Testis (tissue), 3 donors: ENCODE results near the gene ALG14. TPM values are rescaled to one million over a fixed set of nuclear protein-coding genes. Genes with fewer than 3 reads are reported as not detected.

Experiments used
- DNase-seq: peaks from one replicate; pipeline ENCODE4 v3.0.0-alpha.2; 2019
- H3K27ac ChIP-seq, 2 donors: fragments of 200-600 bp; sonication (generic); one replicate each; pipeline ENCODE4 v1.5.1; 2019
- H3K27me3 ChIP-seq: fragments of 200-600 bp; sonication (generic); one replicate; pipeline ENCODE4 v1.5.1; 2019
- H3K36me3 ChIP-seq: fragments of 200-600 bp; sonication (generic); one replicate; pipeline ENCODE4 v1.5.1; 2017; ENCODE audit warnings: low read depth; ENCODE audit errors: missing control alignments
- H3K4me1 ChIP-seq: fragments of 200-600 bp; sonication (generic); one replicate; pipeline ENCODE4 v1.5.1; 2019
- H3K4me3 ChIP-seq, 2 donors: fragments of 200-600 bp; sonication (generic); one replicate each; pipeline ENCODE4 v1.5.1; 2017 to 2019
- H3K9me3 ChIP-seq: fragments of 200-600 bp; sonication (generic); one replicate; pipeline ENCODE4 v1.5.1; 2017
- POLR2A ChIP-seq: fragments of 450-650 bp; IDR thresholded peaks from one replicate; pipeline ENCODE4 v1.6.1; 2017; ENCODE audit warnings: antibody characterized with exemption, mild to moderate bottlenecking, moderate library complexity
- WGBS, 2 donors: methylation state at CpG; one replicate each; pipeline ENCODE4 v1.1.5; 2018; 5-methylcytosine and 5-hydroxymethylcytosine counted together
- intact Hi-C: fragments of 100-400 bp; cut with DNase I; formaldehyde crosslinking; loops from one replicate; pipeline ENCODE4 v1.15.1; 2023; ENCODE audit warnings: low total_unique reads
- polyA plus RNA-seq: library from polyadenylated mRNA; stranded (reverse); fragments of 350-450 nt; fragmentation: Illumina TruSeq; extraction: RNeasy Lipid Tissue Mini Kit (QIAGEN cat#74804); gene quantifications from one replicate; pipeline ENCODE4 v1.2.3, GENCODE V29; 2014; ENCODE audit warnings: low read depth, low replicate concordance; ENCODE audit not compliant: insufficient read depth
- total RNA-seq, 2 donors: library from RNA; depleted of rRNA; stranded (reverse); fragments of >200 nt; gene quantifications; one replicate each; pipeline ENCODE4 v1.2.3, GENCODE V29; 2016
- TF ChIP-seq, protein P1 (sequence below), 3 experiments: fragments of 450-650 bp in 2 of 3; fragments of 200-600 bp in 1 of 3; sonication (generic) in 1 of 3; IDR thresholded peaks; one replicate each; pipeline ENCODE4 v1.5.1; 2016 to 2019; ENCODE audit warnings: antibody characterized with exemption in 3 of 3, mild to moderate bottlenecking in 2 of 3, moderate library complexity in 1 of 3

The ALG14 gene
- total and polyA plus RNA-seq, 3 donors from 2014 or later, result 3.3 to 24.1 (median 5.3) TPM

DNA sequence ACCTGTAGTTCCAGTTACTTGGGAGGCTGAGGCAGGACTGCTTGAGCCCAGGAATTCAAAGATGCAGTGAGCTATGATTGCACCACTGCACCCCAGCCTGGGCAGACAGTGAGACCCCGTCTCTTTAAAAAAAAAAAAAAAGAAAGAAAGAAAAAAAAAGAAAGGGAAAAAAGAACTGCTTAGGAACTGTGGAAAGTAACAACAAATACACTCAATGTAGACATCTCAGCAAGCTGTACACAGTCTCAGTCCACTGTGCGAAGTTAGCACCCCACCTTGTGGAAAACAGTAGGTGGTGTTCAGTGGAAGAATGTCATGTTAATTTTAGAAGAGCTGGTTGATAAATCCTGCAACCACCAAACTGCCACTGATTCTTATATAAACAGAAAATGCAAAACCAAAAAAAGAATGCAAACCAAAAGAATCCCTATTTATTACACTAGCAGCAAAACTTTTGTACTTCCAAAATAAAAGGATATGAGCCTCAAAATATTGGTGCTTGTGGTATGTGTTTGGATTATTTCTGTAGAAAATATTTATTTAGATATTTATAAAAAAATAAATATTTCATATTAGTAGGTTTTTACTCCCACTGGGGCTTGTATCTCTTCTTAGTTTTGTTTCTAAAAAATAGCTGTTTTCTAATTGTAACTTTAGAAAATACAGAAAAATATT, 31.1 kb downstream of the ALG14 start:
- H3K36me3 ChIP-seq, result no peaks in the 10 kb centered on the region
- TF ChIP-seq, protein P1, sequence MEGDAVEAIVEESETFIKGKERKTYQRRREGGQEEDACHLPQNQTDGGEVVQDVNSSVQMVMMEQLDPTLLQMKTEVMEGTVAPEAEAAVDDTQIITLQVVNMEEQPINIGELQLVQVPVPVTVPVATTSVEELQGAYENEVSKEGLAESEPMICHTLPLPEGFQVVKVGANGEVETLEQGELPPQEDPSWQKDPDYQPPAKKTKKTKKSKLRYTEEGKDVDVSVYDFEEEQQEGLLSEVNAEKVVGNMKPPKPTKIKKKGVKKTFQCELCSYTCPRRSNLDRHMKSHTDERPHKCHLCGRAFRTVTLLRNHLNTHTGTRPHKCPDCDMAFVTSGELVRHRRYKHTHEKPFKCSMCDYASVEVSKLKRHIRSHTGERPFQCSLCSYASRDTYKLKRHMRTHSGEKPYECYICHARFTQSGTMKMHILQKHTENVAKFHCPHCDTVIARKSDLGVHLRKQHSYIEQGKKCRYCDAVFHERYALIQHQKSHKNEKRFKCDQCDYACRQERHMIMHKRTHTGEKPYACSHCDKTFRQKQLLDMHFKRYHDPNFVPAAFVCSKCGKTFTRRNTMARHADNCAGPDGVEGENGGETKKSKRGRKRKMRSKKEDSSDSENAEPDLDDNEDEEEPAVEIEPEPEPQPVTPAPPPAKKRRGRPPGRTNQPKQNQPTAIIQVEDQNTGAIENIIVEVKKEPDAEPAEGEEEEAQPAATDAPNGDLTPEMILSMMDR (IDR thresholded peaks at IDR 0.05), result peak; percentile 75 to 93 (median 89)
- TF ChIP-seq POLR2A, result no peak
- H3K4me3 ChIP-seq, result no peak overlapping the region
- DNase-seq, result peak; percentile 82
- intact Hi-C loops, result loop anchor here (10.0 kb wide), 1 partner anchor 187 kb away; no protein-coding TSS in a partner anchor
- no peaks in the 10 kb centered on the region for H3K9me3 ChIP-seq
- WGBS, 2 donors, result 19 to 26% methylated on average over 2 of the region's 2 CpGs
- no peaks in the 10 kb centered on the region for H3K27me3 ChIP-seq
- H3K27ac ChIP-seq, result peak overlapping the region; percentile 50 to 71
- H3K4me1 ChIP-seq, result peaks cover 21% of the 10 kb centered on the region

DNA sequence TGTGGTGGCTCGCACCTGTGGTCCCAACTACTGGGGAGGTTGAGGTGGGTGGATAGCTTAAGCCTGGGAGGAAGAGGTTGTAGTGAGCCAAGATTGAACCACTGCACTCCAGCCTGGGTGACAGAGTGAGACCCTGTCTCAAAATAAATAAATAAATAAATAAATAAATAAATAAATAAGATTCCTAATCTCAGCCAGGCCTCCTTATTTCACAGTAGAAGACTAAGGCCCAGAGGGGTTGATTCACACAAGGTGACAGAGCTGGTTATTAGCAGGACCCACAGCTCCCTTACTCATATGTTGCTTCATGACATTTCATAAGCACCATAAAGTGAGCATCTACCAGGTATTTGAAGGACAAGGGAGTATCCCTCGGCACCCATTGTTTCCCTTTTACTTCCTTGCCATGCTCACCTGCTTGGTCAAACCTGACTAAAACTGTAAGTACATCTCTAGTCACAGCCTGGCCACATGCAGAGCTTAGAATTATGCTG, 32.7 kb downstream of the ALG14 start:
- intact Hi-C loops, result loop anchor here (10.0 kb wide), 1 partner anchor 185 kb away; no protein-coding TSS in a partner anchor
- no peaks in the 10 kb centered on the region for H3K36me3 ChIP-seq
- H3K4me1 ChIP-seq, result peaks cover 21% of the 10 kb centered on the region
- H3K9me3 ChIP-seq, result no peaks in the 10 kb centered on the region
- H3K27ac ChIP-seq, result no peak overlapping the region
- H3K4me3 ChIP-seq, result no peak overlapping the region
- no peak for DNase-seq
- TF ChIP-seq, protein P1 (IDR thresholded peaks at IDR 0.05), result no peak
- no peak for TF ChIP-seq POLR2A
- WGBS, 2 donors, result 94 to 97% methylated on average over 2 of the region's 2 CpGs
- H3K27me3 ChIP-seq, result no peaks in the 10 kb centered on the region

DNA sequence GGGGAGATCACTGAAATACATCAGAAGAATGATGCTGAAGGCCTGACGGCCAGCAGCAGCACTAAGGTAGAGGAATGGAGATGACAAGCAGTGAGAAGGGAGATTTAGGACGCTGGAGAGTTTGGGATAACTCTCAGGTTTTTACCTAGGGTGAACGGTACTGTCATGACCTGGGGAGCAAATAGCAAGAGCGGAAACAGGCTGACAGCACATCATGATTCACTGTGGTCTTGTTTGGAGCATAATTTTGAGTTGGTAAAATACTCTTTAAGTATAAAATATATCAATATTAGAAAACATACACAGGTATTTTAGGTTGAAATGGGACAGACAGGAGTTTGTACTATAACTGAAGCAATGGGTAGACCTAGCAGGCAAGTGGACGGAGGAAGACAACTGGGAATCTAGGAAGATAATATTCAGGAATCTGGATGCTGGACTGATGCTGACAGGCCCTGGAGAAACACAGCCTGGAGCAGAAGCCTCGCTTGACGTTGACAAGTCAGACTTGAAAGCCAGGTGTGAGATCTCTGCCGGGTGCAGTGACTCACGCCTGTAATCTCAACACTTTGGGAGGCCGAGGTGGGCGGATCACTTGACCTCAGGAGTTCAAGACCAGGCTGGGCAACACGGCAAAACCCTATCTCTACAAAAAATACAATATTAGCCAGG, 33.3 kb downstream of the ALG14 start:
- WGBS, 2 donors, result 83 to 89% methylated on average over 12 of the region's 12 CpGs
- Histone ChIP-seq H3K36me3 (no peaks in the 10 kb centered on the region), H3K9me3 (no peaks in the 10 kb centered on the region), H3K4me1 (peaks cover 21% of the 10 kb centered on the region), H3K27me3 (no peaks in the 10 kb centered on the region), H3K4me3 (no peak overlapping the region), H3K27ac (no peak overlapping the region)
- no peak for DNase-seq
- TF ChIP-seq, protein P1 (IDR thresholded peaks at IDR 0.05), result no peak
- no peak for TF ChIP-seq POLR2A
- intact Hi-C loops, result loop anchor here (10.0 kb wide), 2 partner anchors 115 to 185 kb away; partner anchors contain the start of gene CNN3

DNA sequence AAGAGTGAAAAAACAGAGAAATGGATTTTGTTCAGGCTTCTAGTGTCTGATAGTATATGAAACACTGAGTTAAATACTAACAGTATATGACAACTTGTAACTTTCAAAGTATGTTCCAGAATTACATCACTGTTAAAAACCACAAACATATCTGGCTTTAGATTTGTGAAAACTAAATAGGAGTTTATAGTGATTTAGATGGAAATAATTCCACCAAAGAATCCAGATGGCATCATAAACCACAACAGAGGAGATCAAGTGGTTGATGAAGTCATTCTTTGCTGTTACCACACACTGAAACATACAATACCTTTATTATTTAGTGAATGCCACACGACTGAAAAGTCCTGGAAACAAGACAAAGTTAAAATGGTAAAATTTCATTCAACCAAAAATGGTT, 37.2 kb downstream of the ALG14 start:
- H3K9me3 ChIP-seq, result no peaks in the 10 kb centered on the region
- no peak overlapping the region for H3K27ac ChIP-seq
- H3K4me3 ChIP-seq, result no peak overlapping the region
- WGBS, 2 donors, result 86 to 91% methylated on average over 1 of the region's 1 CpG
- H3K36me3 ChIP-seq, result no peaks in the 10 kb centered on the region
- no peaks in the 10 kb centered on the region for H3K27me3 ChIP-seq
- TF ChIP-seq POLR2A, result no peak
- TF ChIP-seq, protein P1 (IDR thresholded peaks at IDR 0.05), result no peak
- intact Hi-C loops, result loop anchor here (10.0 kb wide), 1 partner anchor 111 kb away; the partner anchor contains the start of gene CNN3
- no peaks in the 10 kb centered on the region for H3K4me1 ChIP-seq
- no peak for DNase-seq
